Measurements from ENCODE around the gene SEC62. TPM values are rescaled to one million over a fixed set of nuclear protein-coding genes. Genes with fewer than 3 reads are reported as not detected.
A peak's percentile ranks its signal among the peaks of the same experiment; 100 is the strongest.

Gene SEC62
- total RNA-seq, 1 donor from 2014 or later, result 101 TPM

DNA sequence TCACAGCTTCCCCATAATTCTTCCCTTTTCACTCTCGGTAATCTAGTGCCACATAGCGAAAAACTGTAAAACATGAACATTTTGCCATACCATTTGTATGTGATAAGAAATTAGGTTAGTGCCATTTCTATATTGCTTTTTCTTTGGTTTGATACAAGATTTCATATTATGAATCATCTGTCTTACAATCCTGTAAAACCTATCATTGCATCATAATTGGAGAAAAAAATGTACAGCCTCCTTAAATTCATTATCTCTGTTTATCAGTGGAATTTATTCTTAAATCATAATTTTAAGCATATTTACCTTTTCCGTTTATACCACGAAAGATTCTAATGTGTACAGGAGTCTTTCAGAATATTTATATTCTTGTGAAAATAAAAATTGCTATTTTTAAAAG lies 23.8 kb downstream of the SEC62 start:
- TF ChIP-seq, protein P1, sequence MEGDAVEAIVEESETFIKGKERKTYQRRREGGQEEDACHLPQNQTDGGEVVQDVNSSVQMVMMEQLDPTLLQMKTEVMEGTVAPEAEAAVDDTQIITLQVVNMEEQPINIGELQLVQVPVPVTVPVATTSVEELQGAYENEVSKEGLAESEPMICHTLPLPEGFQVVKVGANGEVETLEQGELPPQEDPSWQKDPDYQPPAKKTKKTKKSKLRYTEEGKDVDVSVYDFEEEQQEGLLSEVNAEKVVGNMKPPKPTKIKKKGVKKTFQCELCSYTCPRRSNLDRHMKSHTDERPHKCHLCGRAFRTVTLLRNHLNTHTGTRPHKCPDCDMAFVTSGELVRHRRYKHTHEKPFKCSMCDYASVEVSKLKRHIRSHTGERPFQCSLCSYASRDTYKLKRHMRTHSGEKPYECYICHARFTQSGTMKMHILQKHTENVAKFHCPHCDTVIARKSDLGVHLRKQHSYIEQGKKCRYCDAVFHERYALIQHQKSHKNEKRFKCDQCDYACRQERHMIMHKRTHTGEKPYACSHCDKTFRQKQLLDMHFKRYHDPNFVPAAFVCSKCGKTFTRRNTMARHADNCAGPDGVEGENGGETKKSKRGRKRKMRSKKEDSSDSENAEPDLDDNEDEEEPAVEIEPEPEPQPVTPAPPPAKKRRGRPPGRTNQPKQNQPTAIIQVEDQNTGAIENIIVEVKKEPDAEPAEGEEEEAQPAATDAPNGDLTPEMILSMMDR (conservative IDR thresholded peaks at IDR 0.05), result no peak
- Mint-ChIP-seq H3K4me1 (ENCODE audit: unreplicated experiment) (no peaks in the 10 kb centered on the region), H3K36me3 (peaks cover 18% of the 10 kb centered on the region), H3K27me3 (no peaks in the 10 kb centered on the region), H3K9me3 (no peaks in the 10 kb centered on the region), H3K27ac (no peak overlapping the region), H3K4me3 (no peak overlapping the region)
- no peak for DNase-seq (ENCODE audit: extremely low spot score, unreplicated experiment)

DNA sequence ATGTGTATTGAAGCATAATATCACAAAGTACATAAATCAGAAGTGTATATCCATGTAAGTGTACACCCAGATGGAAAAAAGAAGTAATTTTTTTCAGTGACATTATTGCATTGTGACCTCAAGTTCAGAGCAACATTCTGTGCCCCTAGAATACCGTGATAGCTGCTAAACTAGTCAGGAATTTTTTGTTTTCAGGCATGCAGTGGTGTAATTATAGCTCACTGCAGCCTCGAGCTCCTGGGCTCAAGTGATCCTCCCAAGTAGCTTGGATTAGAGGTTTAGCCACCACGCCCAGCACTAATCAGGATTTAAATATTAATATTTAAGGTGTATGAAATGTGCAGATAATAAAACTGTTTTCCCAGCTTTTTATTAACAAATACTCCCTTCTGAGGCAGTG lies 25.5 kb downstream of the SEC62 start:
- DNase-seq (ENCODE audit: extremely low spot score, unreplicated experiment), result no peak
- Mint-ChIP-seq H3K27ac (no peak overlapping the region), H3K4me1 (ENCODE audit: unreplicated experiment) (no peaks in the 10 kb centered on the region), H3K27me3 (no peaks in the 10 kb centered on the region), H3K36me3 (peaks cover 19% of the 10 kb centered on the region), H3K4me3 (no peak overlapping the region), H3K9me3 (no peaks in the 10 kb centered on the region)
- TF ChIP-seq, protein P1 (conservative IDR thresholded peaks at IDR 0.05), result no peak

DNA sequence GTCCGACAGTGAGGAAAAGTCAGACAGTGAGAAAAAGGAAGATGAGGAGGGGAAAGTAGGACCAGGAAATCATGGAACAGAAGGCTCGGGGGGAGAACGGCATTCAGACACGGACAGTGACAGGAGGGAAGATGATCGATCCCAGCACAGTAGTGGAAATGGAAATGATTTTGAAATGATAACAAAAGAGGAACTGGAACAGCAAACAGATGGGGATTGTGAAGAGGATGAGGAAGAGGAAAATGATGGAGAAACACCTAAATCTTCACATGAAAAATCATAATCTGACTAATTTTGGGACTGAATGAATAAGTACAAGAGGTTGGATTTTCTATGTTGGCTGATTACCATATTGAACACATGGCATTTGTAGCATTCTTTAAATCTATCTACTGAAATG lies 26.2 kb downstream of the SEC62 start:
- Mint-ChIP-seq H3K4me3 (no peak overlapping the region), H3K4me1 (ENCODE audit: unreplicated experiment) (no peaks in the 10 kb centered on the region), H3K27me3 (no peaks in the 10 kb centered on the region), H3K27ac (no peak overlapping the region), H3K36me3 (peaks cover 19% of the 10 kb centered on the region), H3K9me3 (no peaks in the 10 kb centered on the region)
- DNase-seq (ENCODE audit: extremely low spot score, unreplicated experiment), result no peak
- TF ChIP-seq, protein P1 (conservative IDR thresholded peaks at IDR 0.05), result no peak

DNA sequence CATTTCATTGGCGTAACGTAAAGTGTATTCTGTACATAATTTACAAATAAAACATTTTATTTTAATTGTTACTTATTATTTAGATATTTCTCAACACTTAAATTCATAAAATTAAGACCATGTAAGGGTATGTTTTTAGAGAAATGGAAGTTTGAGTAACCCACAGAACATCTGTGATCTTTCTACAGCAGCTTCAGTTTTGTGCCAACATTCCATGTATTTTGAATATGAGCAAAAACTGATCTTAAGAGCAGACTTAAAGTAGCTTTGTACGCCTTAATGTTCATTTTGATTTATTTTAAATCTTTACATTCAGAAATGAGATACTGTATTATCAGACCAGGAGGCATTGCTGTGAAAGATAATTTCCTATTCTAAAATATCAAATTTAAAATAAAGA lies 27.2 kb downstream of the SEC62 start:
- Mint-ChIP-seq H3K27ac (no peak overlapping the region), H3K4me1 (ENCODE audit: unreplicated experiment) (no peaks in the 10 kb centered on the region), H3K4me3 (no peak overlapping the region), H3K27me3 (no peaks in the 10 kb centered on the region), H3K9me3 (no peaks in the 10 kb centered on the region), H3K36me3 (peaks cover 14% of the 10 kb centered on the region)
- TF ChIP-seq, protein P1 (conservative IDR thresholded peaks at IDR 0.05), result no peak
- DNase-seq (ENCODE audit: extremely low spot score, unreplicated experiment), result no peak

DNA sequence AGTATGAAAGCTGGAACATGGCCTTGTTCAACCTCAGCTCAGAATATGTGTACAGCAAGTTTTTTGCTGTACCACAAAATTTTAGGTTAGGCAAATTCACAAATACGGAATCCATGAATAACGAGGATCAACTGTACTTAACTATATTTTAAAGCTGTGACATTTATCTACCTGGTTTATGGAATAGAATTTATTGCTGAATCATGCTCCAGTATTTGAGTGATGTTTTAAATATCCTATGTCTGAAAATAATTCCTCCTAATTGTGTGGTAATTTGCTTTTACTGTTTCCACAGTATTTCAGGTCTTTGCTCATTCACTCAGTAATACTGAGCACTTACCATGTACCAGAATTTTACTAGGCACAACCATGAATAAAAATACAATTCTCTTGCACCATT lies 29.5 kb downstream of the SEC62 start:
- Mint-ChIP-seq H3K4me1 (ENCODE audit: unreplicated experiment) (no peaks in the 10 kb centered on the region), H3K27ac (no peak overlapping the region), H3K9me3 (no peaks in the 10 kb centered on the region), H3K4me3 (no peak overlapping the region), H3K36me3 (peaks cover 13% of the 10 kb centered on the region), H3K27me3 (no peaks in the 10 kb centered on the region)
- TF ChIP-seq, protein P1 (conservative IDR thresholded peaks at IDR 0.05), result no peak
- DNase-seq (ENCODE audit: extremely low spot score, unreplicated experiment), result no peak

DNA sequence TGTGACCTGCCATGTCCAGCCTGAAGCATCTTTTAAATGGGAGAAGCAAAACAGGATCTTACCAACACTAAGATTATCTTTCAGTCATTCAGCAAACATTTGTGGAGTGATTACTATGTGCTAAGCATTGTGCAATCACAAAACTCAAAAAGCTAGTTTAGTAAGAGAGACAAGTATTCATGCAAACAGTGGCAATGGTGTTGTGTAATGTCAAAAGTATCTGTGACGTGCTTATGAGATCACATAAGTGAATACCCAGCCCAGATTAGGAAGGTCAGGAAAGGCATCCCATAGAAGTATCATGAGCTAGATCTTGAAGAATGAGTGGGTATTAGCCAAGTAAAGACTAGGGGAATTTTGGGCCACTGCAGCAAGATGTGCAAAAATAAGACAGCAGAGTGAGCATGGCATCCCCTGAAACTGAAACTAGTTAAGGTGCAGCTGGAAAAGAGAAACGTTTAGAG lies 32.1 kb downstream of the SEC62 start:
- DNase-seq (ENCODE audit: extremely low spot score, unreplicated experiment), result no peak
- H3K36me3 Mint-ChIP-seq, result peaks cover 5% of the 10 kb centered on the region
- peak overlapping the region; percentile 5 for H3K27ac Mint-ChIP-seq
- H3K4me3 Mint-ChIP-seq, result no peak overlapping the region
- H3K4me1 Mint-ChIP-seq (ENCODE audit: unreplicated experiment), result peaks cover 2% of the 10 kb centered on the region
- no peaks in the 10 kb centered on the region for H3K27me3 Mint-ChIP-seq
- TF ChIP-seq, protein P1 (conservative IDR thresholded peaks at IDR 0.05), result no peak
- H3K9me3 Mint-ChIP-seq, result no peaks in the 10 kb centered on the region
